Mucosa of stomach (tissue), 1 donor: ENCODE measurements around the gene LRRC32.

ENCODE experiments used
- H3K27me3 ChIP-seq: one replicate; pipeline ENCODE4 v1.7.0; 2013; ENCODE audit warnings: mild to moderate bottlenecking, low read length; ENCODE audit not compliant: control insufficient read depth, insufficient read depth
- H3K36me3 ChIP-seq: one replicate; pipeline ENCODE4 v1.7.0; 2013; ENCODE audit warnings: low read length; ENCODE audit not compliant: control insufficient read depth, insufficient read depth
- H3K4me1 ChIP-seq: one replicate; pipeline ENCODE4 v1.7.0; 2013; ENCODE audit warnings: mild to moderate bottlenecking, low read length; ENCODE audit not compliant: control insufficient read depth, insufficient read depth
- H3K4me3 ChIP-seq: one replicate; pipeline ENCODE4 v1.7.0; 2013; ENCODE audit warnings: low read length
- H3K9ac ChIP-seq: one replicate; pipeline ENCODE4 v1.7.0; 2013; ENCODE audit warnings: mild to moderate bottlenecking, low read length, moderate library complexity
- H3K9me3 ChIP-seq: one replicate; pipeline ENCODE4 v1.7.0; 2013; ENCODE audit warnings: mild to moderate bottlenecking, low read length, moderate library complexity; ENCODE audit not compliant: control insufficient read depth
- donor health status: Pancreatic carcinoma.

LRRC32 gene

GRCh38 chr11:76695771-76696170 lies 25.2 kb upstream of the LRRC32 start:
- Histone ChIP-seq H3K9me3 (no peaks in the 10 kb centered on the region), H3K4me3 (no peak overlapping the region), H3K9ac (no peak overlapping the region), H3K36me3 (no peaks in the 10 kb centered on the region), H3K4me1 (no peaks in the 10 kb centered on the region), H3K27me3 (no peaks in the 10 kb centered on the region)

DNA sequence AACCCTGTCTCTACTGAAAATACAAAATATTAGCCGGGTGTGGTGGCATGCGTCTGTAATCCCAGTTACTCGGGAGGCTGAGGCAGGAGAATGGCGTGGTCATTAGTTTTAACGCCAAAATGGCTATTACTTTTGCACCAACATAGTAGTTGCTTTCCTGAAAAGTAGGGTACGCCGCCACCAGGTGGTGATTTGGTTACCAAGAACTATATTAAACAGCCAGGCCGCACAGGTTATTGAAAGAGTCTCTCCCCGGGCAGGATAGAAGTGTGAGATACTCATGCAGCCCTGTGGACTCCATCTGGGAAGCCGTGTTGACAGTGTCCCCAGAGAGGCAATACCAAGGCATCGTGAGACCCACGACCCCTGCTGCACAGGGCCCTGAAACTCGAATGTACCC lies 24.6 kb upstream of the LRRC32 start:
- no peaks in the 10 kb centered on the region for H3K27me3 ChIP-seq
- H3K4me1 ChIP-seq, result no peaks in the 10 kb centered on the region
- H3K36me3 ChIP-seq, result no peaks in the 10 kb centered on the region
- H3K9me3 ChIP-seq, result no peaks in the 10 kb centered on the region
- no peak overlapping the region for H3K9ac ChIP-seq
- no peak overlapping the region for H3K4me3 ChIP-seq

GRCh38 chr11:76694664-76695063 lies 24.1 kb upstream of the LRRC32 start:
- no peak overlapping the region for H3K4me3 ChIP-seq
- H3K4me1 ChIP-seq, result no peaks in the 10 kb centered on the region
- no peaks in the 10 kb centered on the region for H3K9me3 ChIP-seq
- no peaks in the 10 kb centered on the region for H3K36me3 ChIP-seq
- no peaks in the 10 kb centered on the region for H3K27me3 ChIP-seq
- H3K9ac ChIP-seq, result no peak overlapping the region

DNA sequence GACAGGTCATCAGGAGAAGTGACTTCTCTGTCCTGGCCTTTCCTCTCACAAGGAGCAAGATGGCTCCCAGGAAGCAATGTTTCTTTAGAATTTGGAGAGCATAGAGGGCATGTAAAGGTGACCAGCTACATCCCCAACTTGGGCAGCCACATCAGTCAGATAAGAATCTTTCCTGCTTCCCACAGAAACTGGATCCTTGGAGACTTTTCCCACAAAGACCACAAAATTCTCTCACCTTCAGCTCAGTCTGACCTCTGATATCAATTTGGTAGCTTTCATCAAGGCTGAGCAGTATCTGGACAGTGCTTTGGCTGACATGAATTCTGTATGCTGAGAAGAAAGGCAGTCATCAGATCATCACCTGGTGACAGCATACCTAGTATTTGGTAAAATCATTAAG lies 23.3 kb upstream of the LRRC32 start:
- no peaks in the 10 kb centered on the region for H3K4me1 ChIP-seq
- H3K4me3 ChIP-seq, result no peak overlapping the region
- H3K9ac ChIP-seq, result no peak overlapping the region
- no peaks in the 10 kb centered on the region for H3K9me3 ChIP-seq
- no peaks in the 10 kb centered on the region for H3K36me3 ChIP-seq
- H3K27me3 ChIP-seq, result no peaks in the 10 kb centered on the region

DNA sequence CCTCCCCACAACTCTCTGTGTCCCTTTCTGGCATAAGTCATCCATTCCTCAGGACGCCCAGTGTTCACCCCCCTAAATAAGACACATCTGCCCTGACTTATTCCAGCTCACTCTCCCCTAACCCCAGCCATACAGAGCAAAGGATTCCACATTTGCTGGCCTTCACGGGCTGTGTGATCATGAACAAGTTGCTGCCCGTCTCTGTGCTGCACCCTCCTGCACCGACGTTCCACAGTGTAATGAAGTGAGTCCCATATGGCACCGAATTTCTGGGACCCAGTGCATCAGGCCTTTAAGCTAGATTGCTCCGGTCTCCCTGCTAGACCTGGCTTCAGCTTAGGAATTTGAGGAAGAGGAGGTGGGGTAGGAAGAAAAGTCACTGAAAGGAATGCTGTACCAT lies 22.4 kb upstream of the LRRC32 start:
- Histone ChIP-seq H3K4me1 (no peaks in the 10 kb centered on the region), H3K9ac (no peak overlapping the region), H3K9me3 (no peaks in the 10 kb centered on the region), H3K36me3 (no peaks in the 10 kb centered on the region), H3K27me3 (no peaks in the 10 kb centered on the region), H3K4me3 (no peak overlapping the region)

DNA sequence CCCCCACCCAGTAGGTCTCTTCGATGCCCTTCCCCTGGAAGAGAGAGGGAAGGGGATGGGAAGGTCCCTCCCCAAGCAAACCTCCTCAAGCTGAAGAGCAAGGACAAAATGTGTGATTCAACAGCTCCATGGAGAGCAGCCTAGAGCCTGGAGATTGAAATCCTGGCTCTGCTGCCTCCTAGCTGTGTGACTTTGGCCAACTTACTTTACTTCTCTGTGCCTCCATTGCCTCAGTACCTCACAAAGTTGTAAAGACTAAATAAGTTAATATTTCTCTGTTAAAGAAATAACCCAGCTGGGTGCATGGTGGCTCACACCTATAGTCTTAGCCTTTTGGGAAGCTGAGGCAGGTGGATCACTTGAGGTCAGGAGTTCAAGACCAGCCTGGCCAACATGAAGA lies 21.1 kb upstream of the LRRC32 start:
- H3K9ac ChIP-seq, result no peak overlapping the region
- H3K36me3 ChIP-seq, result no peaks in the 10 kb centered on the region
- H3K9me3 ChIP-seq, result no peaks in the 10 kb centered on the region
- H3K27me3 ChIP-seq, result no peaks in the 10 kb centered on the region
- H3K4me3 ChIP-seq, result no peak overlapping the region
- no peaks in the 10 kb centered on the region for H3K4me1 ChIP-seq

DNA sequence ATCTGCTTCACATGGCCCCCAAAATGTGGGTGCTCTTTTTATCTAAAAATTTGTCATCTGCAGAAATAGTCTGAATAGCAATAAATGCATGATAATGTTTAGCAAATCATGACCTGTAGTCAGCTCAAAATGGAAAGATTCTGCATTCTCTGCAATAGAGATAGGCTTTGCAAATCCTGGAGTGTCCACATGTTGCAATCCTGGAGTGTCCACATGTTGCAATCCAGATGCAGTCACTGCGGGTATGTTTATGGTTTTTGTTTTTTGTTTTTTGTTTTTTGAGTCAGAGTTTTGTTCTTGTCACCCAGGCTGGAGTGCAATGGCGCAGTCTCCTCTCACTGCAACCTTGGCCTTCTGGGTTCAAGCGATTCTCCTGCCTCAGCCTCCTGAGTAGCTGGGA lies 20.2 kb upstream of the LRRC32 start:
- H3K36me3 ChIP-seq, result no peaks in the 10 kb centered on the region
- no peaks in the 10 kb centered on the region for H3K4me1 ChIP-seq
- H3K9me3 ChIP-seq, result no peaks in the 10 kb centered on the region
- no peaks in the 10 kb centered on the region for H3K27me3 ChIP-seq
- no peak overlapping the region for H3K4me3 ChIP-seq
- no peak overlapping the region for H3K9ac ChIP-seq

DNA sequence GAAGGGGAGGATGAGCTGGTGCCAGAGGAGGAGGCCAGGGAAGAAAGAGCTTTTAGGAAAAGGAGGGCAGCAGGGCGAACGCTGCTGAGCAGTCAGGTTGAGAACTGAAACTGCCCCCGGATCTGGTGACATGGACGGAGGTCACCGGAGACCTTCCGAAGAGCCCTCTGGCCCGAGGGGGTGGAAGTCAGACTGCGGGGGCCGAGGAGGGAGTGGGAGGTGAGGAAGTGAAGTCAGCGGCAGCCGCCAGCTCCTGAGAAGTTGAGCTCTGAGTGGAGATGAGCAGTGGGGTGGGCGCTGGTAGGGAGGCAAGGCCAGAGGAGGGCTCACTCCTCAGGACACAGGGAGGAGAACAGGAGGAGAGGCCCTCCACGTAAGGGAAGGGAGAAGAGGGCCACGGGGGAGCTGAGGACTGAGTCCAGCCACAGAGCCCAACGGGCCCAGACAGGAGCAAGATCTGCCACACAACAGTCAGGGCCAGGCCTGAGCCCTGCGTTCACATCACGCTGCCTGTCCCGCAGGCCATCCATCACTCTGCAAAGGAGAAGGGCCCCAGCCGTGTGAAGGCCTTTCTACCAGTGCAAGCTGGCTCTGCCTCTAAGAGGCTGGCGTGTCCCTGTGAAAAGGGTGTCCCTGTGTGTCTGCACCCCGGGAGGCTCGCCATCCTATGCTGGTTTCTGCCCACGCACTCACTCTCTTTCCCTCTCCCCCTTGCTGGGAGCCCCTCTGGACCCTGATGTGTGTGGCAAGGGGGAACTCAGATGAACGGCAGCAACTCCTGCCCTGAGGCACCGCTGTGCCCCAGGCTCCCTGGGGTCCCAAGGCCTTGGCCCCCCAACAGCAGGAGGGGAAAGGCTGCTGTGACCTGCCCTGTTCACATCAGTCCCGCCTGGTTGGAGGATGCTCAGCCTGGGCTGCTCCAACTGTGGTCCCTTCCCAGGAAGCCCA lies 19.0 kb upstream of the LRRC32 start:
- no peak overlapping the region for H3K4me3 ChIP-seq
- no peaks in the 10 kb centered on the region for H3K36me3 ChIP-seq
- H3K4me1 ChIP-seq, result no peaks in the 10 kb centered on the region
- H3K27me3 ChIP-seq, result no peaks in the 10 kb centered on the region
- H3K9ac ChIP-seq, result no peak overlapping the region
- no peaks in the 10 kb centered on the region for H3K9me3 ChIP-seq

DNA sequence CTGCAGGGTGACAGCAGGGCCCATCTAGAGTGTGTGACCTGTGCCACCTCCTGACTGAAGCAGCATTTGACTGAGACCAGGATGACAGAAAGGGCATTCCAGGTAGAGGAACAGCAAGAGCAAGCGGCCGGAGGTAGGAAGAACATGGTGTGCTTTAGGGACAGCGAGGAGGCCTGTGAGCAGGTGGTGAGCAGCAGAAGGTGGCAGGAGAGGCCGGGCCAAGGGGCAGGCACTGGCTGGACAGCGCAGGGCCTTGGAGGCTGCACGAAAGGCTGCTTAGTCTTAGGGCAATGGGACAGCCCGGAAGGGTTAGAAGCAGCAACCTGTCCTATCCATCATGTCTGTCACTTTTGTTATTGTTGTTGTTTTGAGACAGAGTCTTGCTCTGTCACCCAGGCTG lies 17.6 kb upstream of the LRRC32 start:
- H3K27me3 ChIP-seq, result no peaks in the 10 kb centered on the region
- H3K9me3 ChIP-seq, result no peaks in the 10 kb centered on the region
- H3K9ac ChIP-seq, result no peak overlapping the region
- no peaks in the 10 kb centered on the region for H3K4me1 ChIP-seq
- no peak overlapping the region for H3K4me3 ChIP-seq
- H3K36me3 ChIP-seq, result no peaks in the 10 kb centered on the region

- Histone ChIP-seq H3K4me1 (no peaks in the 10 kb centered on the region), H3K27me3 (peaks cover 6% of the 10 kb centered on the region), H3K9ac (no peak overlapping the region), H3K9me3 (no peaks in the 10 kb centered on the region), H3K4me3 (no peak overlapping the region), H3K36me3 (no peaks in the 10 kb centered on the region)
These were observed 15.9 kb upstream of the LRRC32 start for GRCh38 chr11:76686261-76687079.

- no peak overlapping the region for H3K4me3 ChIP-seq
These were observed 15.3 kb upstream of the LRRC32 start for GRCh38 chr11:76685831-76686230.

DNA sequence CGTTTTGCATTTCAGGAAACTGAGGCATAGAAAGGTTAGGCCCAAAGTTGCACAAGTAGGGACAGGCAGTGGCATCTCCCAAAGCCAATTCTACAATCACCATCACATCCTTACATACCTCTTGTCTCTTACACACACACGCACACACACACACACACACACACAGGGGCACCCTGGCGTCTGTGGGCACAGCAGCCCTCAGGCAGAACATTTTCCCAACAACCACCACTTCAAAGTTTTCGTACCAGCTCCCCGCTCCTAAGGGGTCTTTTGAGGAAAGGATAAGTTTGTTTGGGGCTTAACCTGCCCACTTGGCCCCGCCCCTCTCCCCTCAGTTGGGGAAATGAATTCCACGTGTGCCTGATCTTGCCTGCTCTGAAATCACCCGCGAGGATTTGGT lies 14.7 kb upstream of the LRRC32 start:
- Histone ChIP-seq H3K36me3 (no peaks in the 10 kb centered on the region), H3K4me1 (peaks cover 6% of the 10 kb centered on the region), H3K4me3 (no peak overlapping the region), H3K27me3 (peaks cover 17% of the 10 kb centered on the region), H3K9ac (no peak overlapping the region), H3K9me3 (no peaks in the 10 kb centered on the region)

More at GRCh38 chr11:76685831-76686230, 15.3 kb upstream of the LRRC32 start:
- Histone ChIP-seq H3K4me1 (peaks cover under 1% of the 10 kb centered on the region), H3K36me3 (no peaks in the 10 kb centered on the region), H3K9ac (no peak overlapping the region), H3K9me3 (no peaks in the 10 kb centered on the region), H3K27me3 (peaks cover 11% of the 10 kb centered on the region)
